ENCODE data around the gene EHD1. TPM values are rescaled to one million over a fixed set of nuclear protein-coding genes. Genes with fewer than 3 reads are reported as not detected.

EHD1 gene
- total and polyA plus RNA-seq, 9 of the 15 experiments (the other 6 are each of a cell fraction or from before 2014, with no cell fraction given): 0.46 to 65.0 (median 16.4) TPM

MicroRNA genes within 50 kb of the gene (microRNA counts, 767-probe panel; counts per million panel counts)
- microRNA hsa-miR-192-5p: 3,352 counts per million, percentile 74 among the panel's probes with 10 or more counts

Small RNAs within 50 kb of the gene (microRNA-seq; reads per million reads assigned to microRNA genes)
- not detected for gene MIR6749 (ENCODE audit: borderline microRNAs expressed)
- 0.55 reads per million for gene MIR6750 (ENCODE audit: borderline microRNAs expressed)

Small RNAs within 50 kb of the gene (small RNA-seq; reads per million reads assigned to genes)
- gene MIR6749 (not detected), gene MIR6750 (not detected)

Other genes with a start within 250 kb of the EHD1 start
Only the 7 nearest of the 23 such genes appear.
- 9.6 and 13.7 TPM in 2 replicates for gene MAP4K2, start 75.4 kb downstream of the EHD1 start, total RNA-seq (2014; rRNA removed)
- gene MAP4K2, start 75.4 kb downstream of the EHD1 start, total RNA-seq (2014; rRNA removed; fragmentation: Illumina TruSeq; extraction: Trizol): 3.4 and 4.9 TPM in 2 replicates
- 7.0 and 8.5 TPM in 2 replicates for gene MAP4K2, start 75.4 kb downstream of the EHD1 start, total RNA-seq (2015; rRNA removed; fragmentation: Illumina TruSeq; extraction: Trizol)
- 13.9 and 14.5 TPM in 2 replicates for gene MAP4K2, start 75.4 kb downstream of the EHD1 start, total RNA-seq (2021)
- 7.3 and 11.2 TPM in 2 replicates for gene MAP4K2, start 75.4 kb downstream of the EHD1 start, polyA plus RNA-seq (2011; rRNA removed)
- gene MAP4K2, start 75.4 kb downstream of the EHD1 start, polyA plus RNA-seq (2014; fragmentation: Illumina TruSeq; extraction: Trizol): 8.5 and 12.2 TPM in 2 replicates
- under 1 TPM; 0.13 to 0.39 TPM for gene MAP4K2, start 75.4 kb downstream of the EHD1 start, polyA plus RNA-seq (2014; fragmentation: Nextera tagmentation; extraction: Ambion mirVana)
- 10.5 and 11.6 TPM in 2 replicates for gene MAP4K2, start 75.4 kb downstream of the EHD1 start, polyA plus RNA-seq (2014; rRNA removed)
- 24.3 and 29.4 TPM in 2 replicates for gene MEN1, start 68.1 kb downstream of the EHD1 start, total RNA-seq (2014; rRNA removed)
- 6.3 and 7.3 TPM in 2 replicates for gene MEN1, start 68.1 kb downstream of the EHD1 start, total RNA-seq (2014; rRNA removed; fragmentation: Illumina TruSeq; extraction: Trizol)
- 12.3 and 15.0 TPM in 2 replicates for gene MEN1, start 68.1 kb downstream of the EHD1 start, total RNA-seq (2015; rRNA removed; fragmentation: Illumina TruSeq; extraction: Trizol)
- gene MEN1, start 68.1 kb downstream of the EHD1 start, total RNA-seq (2021): 55.7 and 57.2 TPM in 2 replicates
- 19.3 and 34.7 TPM in 2 replicates for gene MEN1, start 68.1 kb downstream of the EHD1 start, polyA plus RNA-seq (2011; rRNA removed)
- gene MEN1, start 68.1 kb downstream of the EHD1 start, polyA plus RNA-seq (2014; fragmentation: Illumina TruSeq; extraction: Trizol): 42.7 and 48.3 TPM in 2 replicates
- gene MEN1, start 68.1 kb downstream of the EHD1 start, polyA plus RNA-seq (2014; fragmentation: Nextera tagmentation; extraction: Ambion mirVana): 1 to 10 TPM; 3.4 to 3.9 TPM
- gene MEN1, start 68.1 kb downstream of the EHD1 start, polyA plus RNA-seq (2014; rRNA removed): 40.5 and 42.5 TPM in 2 replicates
- gene CDC42BPG, start 34.0 kb downstream of the EHD1 start, total RNA-seq (2014; rRNA removed): 4.0 and 7.1 TPM in 2 replicates
- 0.99 and 1.1 TPM in 2 replicates for gene CDC42BPG, start 34.0 kb downstream of the EHD1 start, total RNA-seq (2014; rRNA removed; fragmentation: Illumina TruSeq; extraction: Trizol)
- 2.1 and 2.5 TPM in 2 replicates for gene CDC42BPG, start 34.0 kb downstream of the EHD1 start, total RNA-seq (2015; rRNA removed; fragmentation: Illumina TruSeq; extraction: Trizol)
- gene CDC42BPG, start 34.0 kb downstream of the EHD1 start, total RNA-seq (2021): 7.4 and 8.8 TPM in 2 replicates
- gene CDC42BPG, start 34.0 kb downstream of the EHD1 start, polyA plus RNA-seq (2011; rRNA removed): 2.2 and 3.6 TPM in 2 replicates
- 1.8 and 4.6 TPM in 2 replicates for gene CDC42BPG, start 34.0 kb downstream of the EHD1 start, polyA plus RNA-seq (2014; fragmentation: Illumina TruSeq; extraction: Trizol)
- gene CDC42BPG, start 34.0 kb downstream of the EHD1 start, polyA plus RNA-seq (2014; fragmentation: Nextera tagmentation; extraction: Ambion mirVana): under 1 TPM; 0.04 to 0.08 TPM
- 7.9 and 11.8 TPM in 2 replicates for gene CDC42BPG, start 34.0 kb downstream of the EHD1 start, polyA plus RNA-seq (2014; rRNA removed)
- gene ATG2A, start 38.6 kb upstream of the EHD1 start, total RNA-seq (2014; rRNA removed): 22.2 and 22.4 TPM in 2 replicates
- gene ATG2A, start 38.6 kb upstream of the EHD1 start, total RNA-seq (2014; rRNA removed; fragmentation: Illumina TruSeq; extraction: Trizol): 3.2 and 3.6 TPM in 2 replicates
- 6.2 and 7.7 TPM in 2 replicates for gene ATG2A, start 38.6 kb upstream of the EHD1 start, total RNA-seq (2015; rRNA removed; fragmentation: Illumina TruSeq; extraction: Trizol)
- 37.7 and 45.9 TPM in 2 replicates for gene ATG2A, start 38.6 kb upstream of the EHD1 start, total RNA-seq (2021)
- gene ATG2A, start 38.6 kb upstream of the EHD1 start, polyA plus RNA-seq (2011; rRNA removed): 4.6 and 11.2 TPM in 2 replicates
- gene ATG2A, start 38.6 kb upstream of the EHD1 start, polyA plus RNA-seq (2014; fragmentation: Illumina TruSeq; extraction: Trizol): 5.2 and 15.8 TPM in 2 replicates
- under 1 TPM; 0.25 to 0.53 TPM for gene ATG2A, start 38.6 kb upstream of the EHD1 start, polyA plus RNA-seq (2014; fragmentation: Nextera tagmentation; extraction: Ambion mirVana)
- gene ATG2A, start 38.6 kb upstream of the EHD1 start, polyA plus RNA-seq (2014; rRNA removed): 21.0 and 21.6 TPM in 2 replicates
- gene PPP2R5B, start 46.1 kb upstream of the EHD1 start, total RNA-seq (2014; rRNA removed): 3.3 and 5.2 TPM in 2 replicates
- 1.8 and 3.2 TPM in 2 replicates for gene PPP2R5B, start 46.1 kb upstream of the EHD1 start, total RNA-seq (2014; rRNA removed; fragmentation: Illumina TruSeq; extraction: Trizol)
- gene PPP2R5B, start 46.1 kb upstream of the EHD1 start, total RNA-seq (2015; rRNA removed; fragmentation: Illumina TruSeq; extraction: Trizol): 2.5 and 2.6 TPM in 2 replicates
- 6.4 and 7.8 TPM in 2 replicates for gene PPP2R5B, start 46.1 kb upstream of the EHD1 start, total RNA-seq (2021)
- 7.3 and 11.1 TPM in 2 replicates for gene PPP2R5B, start 46.1 kb upstream of the EHD1 start, polyA plus RNA-seq (2011; rRNA removed)
- gene PPP2R5B, start 46.1 kb upstream of the EHD1 start, polyA plus RNA-seq (2014; fragmentation: Illumina TruSeq; extraction: Trizol): 5.1 and 5.2 TPM in 2 replicates
- gene PPP2R5B, start 46.1 kb upstream of the EHD1 start, polyA plus RNA-seq (2014; fragmentation: Nextera tagmentation; extraction: Ambion mirVana): under 1 TPM; 0.10 to 0.13 TPM
- 5.1 and 6.1 TPM in 2 replicates for gene PPP2R5B, start 46.1 kb upstream of the EHD1 start, polyA plus RNA-seq (2014; rRNA removed)
- gene GPHA2, start 57.3 kb upstream of the EHD1 start, total RNA-seq (2014; rRNA removed): not detected in 2 replicates
- not detected in 2 replicates for gene GPHA2, start 57.3 kb upstream of the EHD1 start, total RNA-seq (2014; rRNA removed; fragmentation: Illumina TruSeq; extraction: Trizol)
- gene GPHA2, start 57.3 kb upstream of the EHD1 start, total RNA-seq (2015; rRNA removed; fragmentation: Illumina TruSeq; extraction: Trizol): 0.22 TPM in 1 of 2 replicates, not detected in the other
- gene GPHA2, start 57.3 kb upstream of the EHD1 start, total RNA-seq (2021): not detected in 2 replicates
- gene GPHA2, start 57.3 kb upstream of the EHD1 start, polyA plus RNA-seq (2011; rRNA removed): not detected in 2 replicates
- not detected in 2 replicates for gene GPHA2, start 57.3 kb upstream of the EHD1 start, polyA plus RNA-seq (2014; fragmentation: Illumina TruSeq; extraction: Trizol)
- gene GPHA2, start 57.3 kb upstream of the EHD1 start, polyA plus RNA-seq (2014; fragmentation: Nextera tagmentation; extraction: Ambion mirVana): under 1 TPM in 1 of 2 experiments, not detected in 1; 0.17 TPM
- gene GPHA2, start 57.3 kb upstream of the EHD1 start, polyA plus RNA-seq (2014; rRNA removed): 1.4 TPM in 1 of 2 replicates, not detected in the other
- gene MAJIN, start 93.5 kb upstream of the EHD1 start, total RNA-seq (2014; rRNA removed): 0.12 TPM in 1 of 2 replicates, not detected in the other
- gene MAJIN, start 93.5 kb upstream of the EHD1 start, total RNA-seq (2014; rRNA removed; fragmentation: Illumina TruSeq; extraction: Trizol): 0.18 and 0.29 TPM in 2 replicates
- 0.68 and 0.83 TPM in 2 replicates for gene MAJIN, start 93.5 kb upstream of the EHD1 start, total RNA-seq (2015; rRNA removed; fragmentation: Illumina TruSeq; extraction: Trizol)
- gene MAJIN, start 93.5 kb upstream of the EHD1 start, total RNA-seq (2021): 0.24 TPM in 1 of 2 replicates, not detected in the other
- gene MAJIN, start 93.5 kb upstream of the EHD1 start, polyA plus RNA-seq (2011; rRNA removed): 0.28 and 0.42 TPM in 2 replicates
- gene MAJIN, start 93.5 kb upstream of the EHD1 start, polyA plus RNA-seq (2014; fragmentation: Illumina TruSeq; extraction: Trizol): 0.39 TPM in 1 of 2 replicates, not detected in the other
- under 1 TPM in 1 of 2 experiments, not detected in 1; 0.21 TPM for gene MAJIN, start 93.5 kb upstream of the EHD1 start, polyA plus RNA-seq (2014; fragmentation: Nextera tagmentation; extraction: Ambion mirVana)
- gene MAJIN, start 93.5 kb upstream of the EHD1 start, polyA plus RNA-seq (2014; rRNA removed): 0.17 and 0.30 TPM in 2 replicates

Data from K562 (cell line).